ENCODE data around the gene RGS7. TPM values are rescaled to one million over a fixed set of nuclear protein-coding genes. Genes with fewer than 3 reads are reported as not detected.

Gene RGS7
- total RNA-seq, 1 experiment from 2014 or later, result 1.5 TPM

GRCh38 chr1:240968864-240969263 lies 388.1 kb downstream of the RGS7 start:
- H3K56ac ChIP-seq (ENCODE audit: insufficient read length, low read depth, low read length), result no peak overlapping the region
- no peak overlapping the region for H4K91ac ChIP-seq (ENCODE audit: insufficient read length, low read depth, low read length)
- no peak overlapping the region for H2BK5ac ChIP-seq (ENCODE audit: insufficient read length, low read length)
- H3K4me2 ChIP-seq (ENCODE audit: insufficient read depth, insufficient read length, low read length), result no peak overlapping the region
- H3K23me2 ChIP-seq (ENCODE audit: insufficient read length, low read depth, low read length, poor library complexity, severe bottlenecking), result no peaks in the 10 kb centered on the region
- H3K27ac ChIP-seq (ENCODE audit: insufficient read length, low read depth, low read length), result no peak overlapping the region
- no peak overlapping the region for H3T11ph ChIP-seq (ENCODE audit: low read length)
- no peak overlapping the region for H2AK5ac ChIP-seq (ENCODE audit: insufficient read length, low read length)
- H3K23ac ChIP-seq (ENCODE audit: insufficient read length, low read depth, low read length), result no peak overlapping the region
- H2AFZ ChIP-seq (ENCODE audit: low read length), result no peak overlapping the region
- H4K5ac ChIP-seq (ENCODE audit: insufficient read length, low read depth, low read length), result no peak overlapping the region
- no peaks in the 10 kb centered on the region for H3K9me3 Mint-ChIP-seq
- no peaks in the 10 kb centered on the region for H3K27me3 Mint-ChIP-seq (ENCODE audit: low read depth)
- no peak overlapping the region for H2BK20ac ChIP-seq (ENCODE audit: low read depth, low read length, poor library complexity, severe bottlenecking)
- peaks cover 22 to 28% of the 10 kb centered on the region in 2 experiments for H3K4me1 Mint-ChIP-seq
- H2BK15ac ChIP-seq (ENCODE audit: low read depth, low read length), result no peak overlapping the region
- no peak overlapping the region for H3K4me3 Mint-ChIP-seq
- no peak for TF ChIP-seq CTCF (conservative IDR thresholded peaks at IDR 0.05)
- H3K4me1 ChIP-seq (ENCODE audit: insufficient read depth, low read length), result peaks cover 8% of the 10 kb centered on the region; the same call in 1 of the 2 replicates
- no peak overlapping the region for H2BK12ac ChIP-seq (ENCODE audit: insufficient read length, low read depth, low read length)
- H3K18ac ChIP-seq (ENCODE audit: insufficient read length, low read depth, low read length), result no peak overlapping the region
- no peaks in the 10 kb centered on the region for H3K9me3 ChIP-seq (ENCODE audit: control insufficient read depth, low read depth, low read length)
- no peak overlapping the region for H3K9ac ChIP-seq (ENCODE audit: extremely low read depth, insufficient read length, low read length)
- no peak for DNase-seq
- H3K79me2 ChIP-seq (ENCODE audit: insufficient read depth, low read length), result no peaks in the 10 kb centered on the region
- H3K36me3 Mint-ChIP-seq (ENCODE audit: insufficient read depth in 1 of 3, low read depth in 3 of 3), result no peaks in the 10 kb centered on the region
- H4K8ac ChIP-seq (replicated peaks; ENCODE audit: insufficient read length, low read depth, low read length), result no peak overlapping the region
- no CpG with 5 or more reads among the region's 5 CpGs for WGBS (ENCODE audit: extremely low coverage, insufficient read length, low lambda C conversion rate)
- H4K20me1 ChIP-seq (ENCODE audit: control insufficient read depth, insufficient read depth, insufficient read length), result no peaks in the 10 kb centered on the region
- H2BK120ac ChIP-seq (ENCODE audit: low read depth, low read length, poor library complexity, severe bottlenecking), result no peak overlapping the region
- H3K27ac Mint-ChIP-seq, result 0 out of 7 replicates have a peak overlapping the region, but pooled peaks of 1 of the 3 experiments have one; percentile 72
- no peaks in the 10 kb centered on the region for H3K79me1 ChIP-seq (ENCODE audit: insufficient read depth, low read depth, low read length, poor library complexity, severe bottlenecking)
- no peaks in the 10 kb centered on the region for H3K27me3 ChIP-seq (ENCODE audit: insufficient read depth, low read length)
- no peak overlapping the region for H3K14ac ChIP-seq (ENCODE audit: insufficient read depth, low read length)
- H3K4ac ChIP-seq (ENCODE audit: low read depth, low read length), result no peak overlapping the region
